A375 (cell line): ENCODE measurements around the gene ADRB1. TPM values are rescaled to one million over a fixed set of nuclear protein-coding genes. Genes with fewer than 3 reads are reported as not detected.

Source experiments
- total RNA-seq: library from RNA; depleted of rRNA; stranded (reverse); fragments of >200 nt; shearing (Covaris generic); gene quantifications from 2 replicates; pipeline ENCODE4 v1.2.3, GENCODE V29; 2014; rRNA removed

ADRB1 gene
- total RNA-seq: 0.32 and 1.1 TPM in 2 replicates

DNA sequence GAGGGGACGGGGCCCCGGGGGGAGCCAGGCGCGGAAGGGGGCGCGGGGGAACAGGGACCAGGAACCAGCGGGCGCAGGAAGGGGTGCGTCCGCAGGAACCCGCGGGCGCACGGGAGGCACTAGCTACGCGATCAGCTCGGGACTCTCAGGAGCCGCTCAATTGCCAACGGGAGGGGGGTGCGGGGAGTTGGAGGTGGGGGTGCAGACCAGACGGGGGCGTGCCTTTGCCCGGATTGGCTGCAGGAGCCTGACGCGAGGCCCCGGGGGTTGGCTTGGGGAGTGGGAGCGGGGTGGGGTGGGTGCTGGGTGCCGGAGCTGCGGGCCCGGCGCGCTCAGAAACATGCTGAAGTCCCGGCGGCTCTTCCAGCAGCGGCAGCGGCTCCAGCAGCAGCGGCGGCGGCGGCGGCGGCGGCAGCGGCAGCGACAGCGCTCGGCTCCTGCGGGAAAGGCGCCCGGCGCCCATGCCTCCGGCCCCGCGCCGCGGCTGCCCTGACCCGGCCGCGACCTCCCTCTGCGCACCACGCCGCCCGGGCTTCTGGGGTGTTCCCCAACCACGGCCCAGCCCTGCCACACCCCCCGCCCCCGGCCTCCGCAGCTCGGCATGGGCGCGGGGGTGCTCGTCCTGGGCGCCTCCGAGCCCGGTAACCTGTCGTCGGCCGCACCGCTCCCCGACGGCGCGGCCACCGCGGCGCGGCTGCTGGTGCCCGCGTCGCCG is at the start of gene ADRB1:
ADRB1 (plus strand) TSS at position 335 of the 715 bp plus-strand sequence; CDS start at position 602, 267 bp downstream.

Other genes with a start within 250 kb of the ADRB1 start
- 8.2 and 9.7 TPM in 2 replicates for gene DCLRE1A, start 189.8 kb upstream of the ADRB1 start, total RNA-seq
- 11.1 and 23.0 TPM in 2 replicates for gene NHLRC2, start 189.2 kb upstream of the ADRB1 start, total RNA-seq
- 4.9 and 7.0 TPM in 2 replicates for gene CCDC186, start 130.3 kb downstream of the ADRB1 start, total RNA-seq
- gene TDRD1, start 135.5 kb downstream of the ADRB1 start, total RNA-seq: not detected in 2 replicates
- not detected in 2 replicates for gene VWA2, start 195.4 kb downstream of the ADRB1 start, total RNA-seq